HG02885 (cell line): ENCODE data around the gene ZNF511.

Experiments used
- ATAC-seq: cut with Tn5 transposase; IDR thresholded peaks from one replicate; pipeline ENCODE4 v1.9.1; 2021; ENCODE audit warnings: mild to moderate bottlenecking; ENCODE audit not compliant: unreplicated experiment, poor library complexity

Gene ZNF511

DNA sequence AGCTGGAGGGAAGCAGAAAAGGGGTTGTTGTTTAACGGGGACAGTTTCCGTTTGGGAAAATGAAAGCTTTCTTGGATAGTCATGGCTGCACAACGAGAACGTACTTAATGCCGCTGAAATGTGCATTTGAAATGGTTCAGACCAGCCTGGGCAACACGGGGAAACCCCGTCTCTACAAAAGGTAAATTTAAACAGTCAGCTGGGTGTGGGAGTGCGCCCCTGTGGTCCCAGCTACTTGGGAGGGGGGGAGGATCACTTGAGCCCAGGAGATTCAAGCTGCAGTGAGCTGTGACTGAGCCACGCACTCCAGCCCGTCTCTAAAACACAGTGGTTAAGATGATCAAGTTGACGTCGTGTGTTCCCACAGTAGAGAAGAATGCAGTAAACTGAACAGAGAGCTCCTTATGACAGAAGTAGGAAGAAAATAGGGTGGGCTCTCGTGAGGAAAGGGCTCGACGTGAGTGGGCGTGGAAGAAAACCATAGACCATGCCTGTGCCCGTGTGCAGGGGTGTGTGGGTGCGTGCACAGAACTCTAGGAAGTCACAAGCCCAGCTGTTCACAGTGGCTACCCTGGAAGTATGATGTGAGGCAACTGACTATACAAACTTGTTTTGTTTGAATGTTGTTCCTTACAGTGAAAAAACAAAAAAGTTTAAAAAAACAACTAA is 53.2 kb downstream of the ZNF511 start:
- no peak for ATAC-seq
